Hepatocyte (in vitro differentiated cells): ENCODE measurements around the gene CCDC12. TPM values are rescaled to one million over a fixed set of nuclear protein-coding genes. Genes with fewer than 3 reads are reported as not detected.

Experiments used
- DNase-seq: peaks from one replicate; pipeline ENCODE4 v3.0.0-alpha.2; 2016; ENCODE audit warnings: low spot score
- H2AFZ ChIP-seq: fragments of 200-600 bp; sonication (generic); 2 replicates; pipeline ENCODE4 v1.6.0; 2016; ENCODE audit warnings: antibody characterized with exemption, mild to moderate bottlenecking
- H3K27ac ChIP-seq: fragments of 200-600 bp; sonication (generic); 2 replicates; pipeline ENCODE4 v1.5.1; 2016; ENCODE audit warnings: mild to moderate bottlenecking
- H3K27me3 ChIP-seq: fragments of 200-600 bp; sonication (generic); 2 replicates; pipeline ENCODE4 v1.6.1; 2016
- H3K36me3 ChIP-seq: fragments of 200-600 bp; sonication (generic); replicated peaks from 2 replicates; pipeline ENCODE4 v1.5.1; 2016; ENCODE audit warnings: low read depth; ENCODE audit not compliant: insufficient read depth
- H3K4me1 ChIP-seq: fragments of 200-600 bp; sonication (generic); 2 replicates; pipeline ENCODE4 v1.5.1; 2016; ENCODE audit warnings: mild to moderate bottlenecking, moderate library complexity; ENCODE audit not compliant: insufficient read depth
- H3K4me2 ChIP-seq: fragments of 200-600 bp; sonication (generic); 2 replicates; pipeline ENCODE4 v1.6.0; 2016
- H3K4me3 ChIP-seq: fragments of 200-600 bp; sonication (generic); 2 replicates; pipeline ENCODE4 v1.5.1; 2016; ENCODE audit warnings: mild to moderate bottlenecking
- H3K79me2 ChIP-seq: fragments of 200-600 bp; sonication (generic); 2 replicates; pipeline ENCODE4 v1.6.0; 2017; ENCODE audit warnings: mild to moderate bottlenecking
- H3K9me2 ChIP-seq: fragments of 200-600 bp; sonication (generic); replicated peaks from 2 replicates; pipeline ENCODE4 v1.6.0; 2017; ENCODE audit warnings: mild to moderate bottlenecking; ENCODE audit not compliant: insufficient read depth
- H3K9me3 ChIP-seq: fragments of 200-600 bp; sonication (generic); 2 replicates; pipeline ENCODE4 v1.5.1; 2016; ENCODE audit warnings: low read depth, mild to moderate bottlenecking
- H4K20me1 ChIP-seq: fragments of 200-600 bp; sonication (generic); 2 replicates; pipeline ENCODE4 v1.6.0; 2016; ENCODE audit warnings: mild to moderate bottlenecking; ENCODE audit not compliant: insufficient read depth, poor library complexity, severe bottlenecking
- EZH2 ChIP-seq: fragments of 200-600 bp; sonication (generic); IDR thresholded peaks from 2 replicates; pipeline ENCODE4 v1.6.1; 2016; ENCODE audit warnings: antibody characterized with exemption, mild to moderate bottlenecking, borderline replicate concordance
- EZH2phosphoT487 ChIP-seq: fragments of 200-600 bp; sonication (generic); IDR thresholded peaks from one replicate; pipeline ENCODE4 v1.6.1; 2018; ENCODE audit warnings: antibody characterized with exemption, mild to moderate bottlenecking, low read depth, moderate library complexity; ENCODE audit not compliant: unreplicated experiment, severe bottlenecking
- WGBS: methylation state at CpG from one replicate; pipeline ENCODE4 v1.1.6; 2016; ENCODE audit warnings: low lambda C conversion rate; ENCODE audit errors: missing lambda C conversion rate; 5-methylcytosine and 5-hydroxymethylcytosine counted together
- polyA plus RNA-seq: library from polyadenylated mRNA; unstranded; fragments of >200 nt; fragmentation: Nextera tagmentation; extraction: Ambion mirVana; gene quantifications from 2 replicates; pipeline ENCODE4 v1.2.1, GENCODE V29; 2016
- total RNA-seq: library from RNA; depleted of rRNA; stranded (reverse); fragments of >200 nt; gene quantifications from 2 replicates; pipeline ENCODE4 v1.2.3, GENCODE V29; 2014
- TF ChIP-seq, protein P1 (sequence below): fragments of 200-600 bp; sonication (generic); IDR thresholded peaks from 2 replicates; pipeline ENCODE4 v1.5.1; 2016; ENCODE audit warnings: antibody characterized with exemption, mild to moderate bottlenecking; ENCODE audit not compliant: poor library complexity

Gene CCDC12
- total and polyA plus RNA-seq, 2 experiments from 2014 or later: 41.1 to 78.4 TPM

- Histone ChIP-seq H3K27ac (no peak overlapping the region), H3K4me1 (peaks cover 49% of the 10 kb centered on the region)
- TF ChIP-seq EZH2: no peak
- TF ChIP-seq, protein P1, sequence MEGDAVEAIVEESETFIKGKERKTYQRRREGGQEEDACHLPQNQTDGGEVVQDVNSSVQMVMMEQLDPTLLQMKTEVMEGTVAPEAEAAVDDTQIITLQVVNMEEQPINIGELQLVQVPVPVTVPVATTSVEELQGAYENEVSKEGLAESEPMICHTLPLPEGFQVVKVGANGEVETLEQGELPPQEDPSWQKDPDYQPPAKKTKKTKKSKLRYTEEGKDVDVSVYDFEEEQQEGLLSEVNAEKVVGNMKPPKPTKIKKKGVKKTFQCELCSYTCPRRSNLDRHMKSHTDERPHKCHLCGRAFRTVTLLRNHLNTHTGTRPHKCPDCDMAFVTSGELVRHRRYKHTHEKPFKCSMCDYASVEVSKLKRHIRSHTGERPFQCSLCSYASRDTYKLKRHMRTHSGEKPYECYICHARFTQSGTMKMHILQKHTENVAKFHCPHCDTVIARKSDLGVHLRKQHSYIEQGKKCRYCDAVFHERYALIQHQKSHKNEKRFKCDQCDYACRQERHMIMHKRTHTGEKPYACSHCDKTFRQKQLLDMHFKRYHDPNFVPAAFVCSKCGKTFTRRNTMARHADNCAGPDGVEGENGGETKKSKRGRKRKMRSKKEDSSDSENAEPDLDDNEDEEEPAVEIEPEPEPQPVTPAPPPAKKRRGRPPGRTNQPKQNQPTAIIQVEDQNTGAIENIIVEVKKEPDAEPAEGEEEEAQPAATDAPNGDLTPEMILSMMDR: no peak
- TF ChIP-seq EZH2phosphoT487: no peak
Observed at GRCh38 chr3:46972396-46972795, 4.1 kb downstream of the CCDC12 start.

DNA sequence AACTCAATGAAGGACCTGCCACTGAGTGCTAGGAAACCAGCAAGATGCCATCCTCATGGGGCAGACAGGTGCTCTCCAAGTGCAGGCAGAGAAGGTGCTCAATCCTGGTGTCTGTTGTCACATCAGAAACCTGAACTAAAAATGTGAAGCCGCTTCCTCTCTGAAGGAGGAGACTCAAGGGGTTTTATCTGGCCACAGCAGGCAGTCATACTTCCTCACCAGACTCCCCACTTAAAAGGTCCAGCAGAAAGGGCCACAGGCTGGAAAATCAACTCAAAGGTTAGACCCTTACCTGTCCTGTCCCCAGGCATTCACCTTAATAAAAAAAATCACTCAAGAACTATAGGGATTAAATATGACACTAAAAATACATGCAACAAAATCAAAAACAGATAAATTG is 4.8 kb downstream of the CCDC12 start:
- TF ChIP-seq, protein P1: no peak
- no peak for TF ChIP-seq EZH2
- no peak for TF ChIP-seq EZH2phosphoT487
- H3K27me3 ChIP-seq: no peaks in the 10 kb centered on the region
- DNase-seq: no peak
- peak overlapping the region; percentile 43 for H3K4me2 ChIP-seq
- H3K9me3 ChIP-seq: no peaks in the 10 kb centered on the region
- H3K4me3 ChIP-seq: no peak overlapping the region
- H3K36me3 ChIP-seq: no peaks in the 10 kb centered on the region
- H3K27ac ChIP-seq: peak overlapping the region; percentile 11
- H3K4me1 ChIP-seq: peaks cover 50% of the 10 kb centered on the region
- H4K20me1 ChIP-seq: peaks cover 65% of the 10 kb centered on the region
- no peak overlapping the region for H2AFZ ChIP-seq
- H3K79me2 ChIP-seq: peaks cover 93% of the 10 kb centered on the region
- no peaks in the 10 kb centered on the region for H3K9me2 ChIP-seq
- 85% methylated on average over 1 of the region's 1 CpG for whole genome bisulfite sequencing

More at GRCh38 chr3:46972396-46972795, 4.1 kb downstream of the CCDC12 start:
- Histone ChIP-seq H2AFZ (no peak overlapping the region), H3K27me3 (no peaks in the 10 kb centered on the region), H4K20me1 (peaks cover 58% of the 10 kb centered on the region), H3K9me2 (no peaks in the 10 kb centered on the region), H3K36me3 (no peaks in the 10 kb centered on the region), H3K9me3 (no peaks in the 10 kb centered on the region), H3K4me2 (no peak overlapping the region), H3K79me2 (peaks cover 86% of the 10 kb centered on the region), H3K4me3 (no peak overlapping the region)
- no peak for DNase-seq
- 98% methylated on average over 2 of the region's 2 CpGs for WGBS

DNA sequence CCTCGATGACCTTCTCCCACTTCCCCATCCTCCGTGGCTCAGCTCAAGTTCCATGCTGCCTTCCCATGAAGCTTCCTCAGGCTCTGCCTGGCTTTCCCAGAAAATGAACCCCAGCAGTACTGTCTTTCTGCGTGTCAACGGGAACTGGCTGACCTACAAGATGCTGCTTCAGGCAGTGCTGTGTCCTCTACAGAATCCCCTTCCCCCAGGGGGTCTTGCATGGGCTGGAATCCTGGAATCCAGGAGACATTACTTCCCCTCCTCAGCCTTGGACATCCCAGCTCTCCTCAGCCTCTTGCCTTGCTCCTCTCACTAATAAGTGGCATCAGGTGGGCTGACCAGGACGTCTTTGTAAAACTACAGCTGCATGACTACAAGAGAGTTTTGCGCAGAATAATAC is 5.4 kb downstream of the CCDC12 start:
- H3K4me3 ChIP-seq: no peak overlapping the region
- WGBS: 75% methylated on average over 6 of the region's 6 CpGs
- no peaks in the 10 kb centered on the region for H3K36me3 ChIP-seq
- no peak for DNase-seq
- H4K20me1 ChIP-seq: peaks cover 71% of the 10 kb centered on the region
- H3K79me2 ChIP-seq: peaks cover 98% of the 10 kb centered on the region
- peak overlapping the region; percentile 11 for H3K27ac ChIP-seq
- peaks cover 56% of the 10 kb centered on the region for H3K4me1 ChIP-seq
- H3K9me3 ChIP-seq: no peaks in the 10 kb centered on the region
- TF ChIP-seq EZH2phosphoT487: no peak
- TF ChIP-seq EZH2: no peak
- TF ChIP-seq, protein P1: no peak
- peak overlapping the region; percentile 43 for H3K4me2 ChIP-seq
- no peaks in the 10 kb centered on the region for H3K9me2 ChIP-seq
- no peak overlapping the region for H2AFZ ChIP-seq
- H3K27me3 ChIP-seq: no peaks in the 10 kb centered on the region
